NCI-H2107 (cell line): Measurements from ENCODE around the gene ADGRG3.
"Not testable (repeated sequence)": the region's sequence is repeated elsewhere in the genome, so short reads cannot be mapped to it uniquely, and the experiment has no call there.

ENCODE experiments used
- DNase-seq: peaks from one replicate; lab custom pipeline; 2025; lab: John Stamatoyannopoulos, UW

Gene ADGRG3

GRCh38 chr16:57697896-57698537 is 29.9 kb downstream of the ADGRG3 start:
- DNase-seq: no peak

DNA sequence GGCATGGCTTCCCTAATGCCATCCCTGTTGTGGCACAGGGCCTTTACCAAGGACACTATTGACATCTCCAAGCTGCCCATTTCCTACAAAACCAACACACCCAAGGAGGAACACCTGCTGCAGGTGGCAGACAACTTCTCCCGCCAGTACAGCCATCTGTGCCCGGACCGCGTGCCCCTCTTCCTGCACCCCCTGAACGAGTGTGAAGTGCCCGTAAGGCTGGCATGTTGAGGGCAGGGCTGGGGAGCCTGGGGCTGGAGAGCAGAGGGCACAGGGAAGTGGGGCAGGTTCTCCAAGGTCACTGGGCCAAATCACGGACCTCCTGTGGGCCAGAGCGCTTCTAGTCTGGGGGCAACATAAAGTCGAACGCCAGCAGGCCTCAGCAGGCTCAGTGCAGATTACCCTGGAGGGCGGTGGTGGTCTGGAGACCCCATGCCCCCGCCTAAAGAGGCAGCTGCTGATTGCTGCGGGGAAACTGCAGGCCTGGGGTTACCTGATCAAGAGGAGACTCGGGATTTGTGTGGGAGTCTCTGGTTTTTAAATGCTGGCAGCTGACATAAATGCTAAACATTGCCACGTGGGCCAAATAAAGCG is 30.8 kb downstream of the ADGRG3 start:
- DNase-seq: no peak

DNA sequence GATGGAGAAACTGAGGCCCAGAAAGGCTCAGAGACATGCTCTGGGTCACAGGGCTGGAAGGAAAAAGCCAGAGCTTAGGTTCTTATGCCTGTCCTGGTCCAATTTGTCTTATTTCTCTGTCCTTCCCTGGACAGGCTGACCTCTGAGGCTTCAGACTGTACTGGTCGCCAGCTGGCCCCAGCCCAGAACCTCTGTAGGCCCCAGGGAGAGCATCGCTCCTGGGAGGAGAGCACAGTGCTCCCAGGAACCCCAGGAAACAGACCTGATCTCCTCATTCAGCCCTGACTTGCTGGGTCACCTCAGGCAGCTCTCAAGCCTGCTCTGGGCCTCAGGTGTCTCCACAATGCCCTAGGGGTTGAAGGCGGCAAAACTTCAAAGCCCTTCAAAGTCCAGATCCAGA is 31.4 kb downstream of the ADGRG3 start:
- no peak for DNase-seq

DNA sequence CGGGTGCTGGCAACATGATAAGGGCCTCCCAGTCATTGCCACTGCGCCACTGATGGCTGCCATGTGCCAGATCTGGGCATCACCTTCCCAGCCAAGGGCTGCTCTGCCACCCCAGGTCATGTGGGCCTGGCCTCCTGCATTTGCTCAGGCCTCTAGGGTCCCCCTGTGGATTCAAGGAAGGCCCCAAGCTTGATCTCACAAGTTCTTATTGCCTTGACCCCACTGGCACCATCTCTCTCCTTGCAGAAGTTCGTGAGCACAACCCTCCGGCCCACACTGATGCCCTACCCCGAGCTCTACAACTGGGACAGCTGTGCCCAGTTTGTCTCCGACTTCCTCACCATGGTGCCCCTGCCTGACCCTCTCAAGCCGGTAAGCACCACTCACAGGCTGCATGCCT is 31.8 kb downstream of the ADGRG3 start:
- DNase-seq: no peak

DNA sequence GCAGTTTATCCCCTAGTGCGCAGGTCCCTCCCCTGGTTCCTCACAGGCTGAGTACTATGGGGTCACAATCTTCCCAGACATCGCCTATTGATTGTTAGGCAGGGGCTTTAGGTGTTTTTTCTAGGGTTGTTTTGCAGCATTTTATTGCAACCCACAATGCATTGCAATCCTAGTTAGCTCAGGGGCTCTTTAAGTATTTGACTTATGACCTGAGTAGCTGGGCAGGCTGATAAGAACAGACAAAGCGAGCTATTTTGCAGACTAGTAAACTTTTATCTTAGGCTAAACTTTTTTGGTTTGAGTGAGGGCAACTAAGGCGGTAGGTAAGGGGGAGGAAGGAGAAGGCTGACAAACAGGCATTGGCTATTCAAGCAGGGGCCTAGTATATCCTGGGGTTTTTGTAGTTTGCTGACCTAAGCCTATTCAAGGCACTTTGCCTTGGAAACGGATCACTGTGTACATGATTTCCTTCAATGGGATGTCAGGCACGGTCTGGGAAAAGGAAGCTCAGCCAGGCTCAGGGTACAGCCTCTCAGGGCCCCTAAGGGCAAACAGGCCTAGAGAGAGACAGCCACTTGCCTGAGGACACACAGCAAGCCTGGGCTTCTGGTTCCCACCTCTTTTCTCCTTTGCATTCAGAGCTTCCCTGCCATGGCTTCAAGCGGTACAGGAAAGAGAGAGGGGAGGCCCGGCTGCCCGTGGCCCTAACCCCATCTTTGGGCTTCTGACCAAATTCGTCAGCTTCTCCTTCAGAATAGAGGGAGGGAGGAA is 32.9 kb downstream of the ADGRG3 start:
- no peak for DNase-seq

DNA sequence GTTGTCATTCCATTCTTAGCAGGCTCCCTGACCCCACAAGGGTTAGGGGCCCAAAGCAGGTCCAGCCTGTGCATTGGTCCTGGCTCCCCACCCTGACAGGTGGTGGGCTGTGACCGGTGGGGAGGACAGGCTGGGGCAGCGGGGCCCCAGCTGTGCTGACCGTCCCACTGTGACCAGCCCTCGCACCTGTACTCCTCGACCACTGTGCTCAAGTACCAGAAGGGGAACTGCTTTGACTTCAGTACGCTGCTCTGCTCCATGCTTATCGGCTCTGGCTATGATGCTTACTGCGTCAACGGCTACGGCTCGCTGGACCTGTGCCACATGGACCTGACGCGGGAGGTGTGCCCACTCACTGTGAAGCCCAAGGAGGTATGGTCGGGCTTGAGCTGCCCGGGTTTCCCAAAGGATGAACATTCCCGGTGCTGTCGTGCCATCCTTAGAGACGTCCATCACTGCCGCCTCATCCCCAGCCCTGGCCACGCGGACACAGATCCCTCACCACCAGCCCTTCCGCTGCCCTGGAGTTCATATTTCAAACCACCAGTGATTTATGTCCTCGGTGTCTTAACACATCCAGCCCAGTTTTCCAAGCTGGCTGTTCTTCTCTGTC is 33.8 kb downstream of the ADGRG3 start:
- DNase-seq: no peak

GRCh38 chr16:57703416-57704010 is 35.4 kb downstream of the ADGRG3 start:
- DNase-seq: no peak

DNA sequence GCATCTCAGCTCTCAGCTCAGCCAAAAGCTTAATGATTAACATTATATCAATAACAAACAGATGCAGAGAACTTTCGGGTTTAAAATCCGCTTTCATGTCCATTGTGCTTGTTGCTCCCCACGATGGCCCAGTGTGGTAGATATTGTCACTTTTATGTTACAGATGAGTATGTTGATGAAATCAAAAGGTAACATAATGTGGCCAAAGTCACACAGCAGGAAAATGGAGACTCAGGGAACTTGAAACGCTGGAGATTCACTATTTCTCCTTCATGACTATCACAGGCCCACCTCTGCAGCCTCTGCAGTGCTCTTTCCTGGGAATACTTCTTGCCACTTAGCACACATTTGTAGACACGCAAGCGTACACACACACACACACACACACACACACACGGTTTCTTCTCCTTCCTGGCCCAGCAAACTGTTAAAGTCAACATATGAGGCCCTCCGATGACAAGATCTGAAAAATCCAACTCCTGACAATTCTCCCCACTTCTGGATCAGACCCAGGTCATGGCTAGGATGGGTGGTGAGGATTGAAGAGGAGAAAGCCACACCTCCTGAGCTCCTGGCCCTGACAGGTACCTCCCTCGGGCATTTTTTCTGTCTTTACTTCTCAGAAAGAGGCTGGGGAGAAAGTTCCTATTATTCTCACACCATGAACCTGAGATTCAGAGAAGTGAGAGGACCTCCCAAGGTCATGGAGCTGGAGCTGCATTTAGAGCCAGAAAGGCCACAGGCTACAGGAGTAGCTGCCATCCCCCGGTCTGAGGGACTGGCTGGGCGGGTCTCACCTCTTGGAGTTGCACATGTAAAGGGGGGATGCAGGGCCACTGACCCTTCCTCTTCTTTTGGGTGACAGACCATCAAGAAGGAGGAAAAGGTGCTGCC is 36.2 kb downstream of the ADGRG3 start:
- DNase-seq: no peak

GRCh38 chr16:57704905-57705852 is 37.1 kb downstream of the ADGRG3 start:
- no peak for DNase-seq

- no peak for DNase-seq
These were observed 38.6 kb downstream of the ADGRG3 start for GRCh38 chr16:57706717-57707116.

DNA sequence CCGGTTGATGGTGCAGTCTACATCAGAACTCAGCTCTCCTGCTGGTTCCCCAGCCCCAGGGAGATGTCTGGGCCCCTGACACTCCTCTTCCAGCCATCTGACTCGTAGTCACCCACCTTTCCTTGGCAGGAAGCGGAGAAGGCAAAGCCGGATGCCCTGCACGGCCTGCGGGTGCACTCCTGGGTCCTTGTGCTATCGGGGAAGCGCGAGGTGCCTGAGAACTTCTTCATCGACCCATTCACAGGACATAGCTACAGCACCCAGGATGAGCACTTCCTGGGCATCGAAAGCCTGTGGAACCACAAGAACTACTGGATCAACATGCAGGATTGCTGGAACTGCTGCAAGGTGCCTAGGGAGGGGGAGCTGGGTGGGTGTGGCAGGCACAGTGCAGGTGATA is 39.2 kb downstream of the ADGRG3 start:
- DNase-seq: no peak

- DNase-seq: no peak
These were observed 40.1 kb downstream of the ADGRG3 start for GRCh38 chr16:57708168-57708567.

GRCh38 chr16:57709663-57710062 is 41.6 kb downstream of the ADGRG3 start:
- no peak for DNase-seq

GRCh38 chr16:57711346-57711745 is 43.2 kb downstream of the ADGRG3 start:
- DNase-seq: no peak

DNA sequence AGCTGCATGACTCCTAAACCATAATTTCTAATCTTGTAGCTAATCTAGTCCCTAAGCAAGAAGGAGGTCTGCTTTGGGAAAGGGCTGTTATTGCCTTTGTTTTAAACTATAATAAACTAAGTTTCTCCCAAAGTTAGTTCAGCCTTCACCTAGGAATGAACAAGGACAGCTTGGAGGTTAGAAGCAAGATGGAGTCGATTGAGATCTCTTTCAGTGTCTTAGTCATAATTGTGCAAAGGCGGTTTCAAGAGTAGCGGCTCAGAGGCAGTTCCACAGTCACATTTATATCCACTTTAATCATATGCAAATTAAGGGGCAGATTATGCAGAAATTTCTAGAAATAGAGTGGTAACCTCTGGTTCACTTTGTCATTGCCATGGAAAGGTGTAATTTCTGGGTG is 43.9 kb downstream of the ADGRG3 start:
- no peak for DNase-seq

DNA sequence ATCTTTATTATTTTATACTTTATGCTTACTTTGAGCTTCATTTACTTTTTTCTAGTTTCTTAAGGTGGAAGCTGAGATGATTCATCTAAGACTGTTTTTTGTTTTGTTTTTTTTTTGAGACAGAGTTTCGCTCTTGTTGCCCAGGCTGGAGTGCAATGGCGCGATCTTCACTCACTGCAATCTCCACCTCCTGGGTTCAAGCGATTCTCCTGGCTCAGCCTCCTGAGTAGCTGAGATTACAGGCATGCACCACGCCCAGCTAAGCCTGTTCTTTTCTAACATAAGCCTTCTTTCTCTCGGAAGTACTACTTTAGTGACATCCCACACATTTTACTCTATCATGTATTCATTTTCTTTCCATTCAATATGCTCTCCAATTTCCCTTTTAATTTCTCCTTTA is 44.5 kb downstream of the ADGRG3 start:
- not testable (repeated sequence) for DNase-seq

DNA sequence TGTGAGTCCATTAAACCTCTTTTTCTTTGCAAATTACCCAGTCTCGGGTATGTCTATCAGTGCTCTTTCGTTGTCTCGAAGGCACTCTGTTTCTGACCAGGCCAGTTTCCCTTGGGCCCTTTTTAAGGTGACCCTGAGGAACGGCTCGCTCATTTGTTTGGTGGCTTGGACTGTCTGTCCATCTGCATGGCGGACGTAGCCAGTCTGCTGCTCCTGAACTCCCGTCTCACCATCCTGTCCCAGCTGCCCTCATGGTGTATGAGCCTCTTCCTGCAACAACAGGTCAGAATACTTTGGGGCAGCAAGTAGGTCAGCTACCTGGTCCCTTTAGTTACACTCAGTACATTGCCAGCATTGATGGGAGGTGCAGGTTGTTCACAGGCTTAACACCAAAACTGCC is 45.5 kb downstream of the ADGRG3 start:
- DNase-seq: no peak

GRCh38 chr16:57714047-57714446 is 45.9 kb downstream of the ADGRG3 start:
- DNase-seq: no peak

DNA sequence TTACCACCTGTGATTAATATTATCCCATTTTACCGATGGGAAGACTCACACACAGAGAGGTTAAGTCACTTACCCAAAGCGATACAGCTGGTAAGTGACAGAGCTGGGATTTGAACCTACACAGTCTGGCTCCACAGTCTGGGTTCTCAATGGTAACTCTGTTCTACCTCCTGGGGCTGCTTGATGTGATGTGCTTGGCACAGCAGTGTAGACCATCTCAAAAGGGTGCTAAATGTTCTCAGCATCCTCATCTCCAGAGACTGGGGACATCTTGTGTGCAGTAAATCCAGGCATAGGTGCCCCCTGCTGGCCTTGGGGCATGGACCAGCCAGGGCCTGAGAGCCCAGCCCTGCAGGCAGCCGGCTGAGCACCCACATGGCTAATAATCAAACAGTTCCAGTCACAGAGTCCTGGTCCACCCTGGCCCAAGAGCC is 52.1 kb downstream of the ADGRG3 start:
- no peak for DNase-seq
